Liver (tissue), 3 donors: ENCODE data around the gene IFT57.

Source experiments
- FOXA1 ChIP-seq: IDR thresholded peaks from 2 replicates; pipeline ENCODE4 v1.6.1; 2016; ENCODE audit warnings: antibody characterized with exemption
- GABPA ChIP-seq, 2 donors: IDR thresholded peaks in 1 of 2; conservative IDR thresholded peaks in 1 of 2; 2 replicates each; pipeline ENCODE4 v1.6.1; 2016; ENCODE audit warnings: antibody characterized with exemption in 2 of 2, mild to moderate bottlenecking in 1 of 2, moderate library complexity in 1 of 2
- HNF4A ChIP-seq, 2 donors: conservative IDR thresholded peaks; 2 replicates each; pipeline ENCODE4 v1.6.1; 2016; ENCODE audit warnings: antibody characterized with exemption in 2 of 2, mild to moderate bottlenecking in 2 of 2
- HNF4G ChIP-seq: IDR thresholded peaks from 2 replicates; pipeline ENCODE4 v1.6.1; 2016; ENCODE audit warnings: antibody characterized with exemption
- JUND ChIP-seq, 2 donors: IDR thresholded peaks; 2 replicates each; pipeline ENCODE4 v1.6.1; 2016; ENCODE audit warnings: antibody characterized with exemption in 2 of 2
- RAD21 ChIP-seq, 2 donors: IDR thresholded peaks; 2 replicates each; pipeline ENCODE4 v1.6.1; 2016; ENCODE audit warnings: antibody characterized with exemption in 2 of 2, mild to moderate bottlenecking in 2 of 2
- SP1 ChIP-seq: IDR thresholded peaks from 2 replicates; pipeline ENCODE4 v1.6.1; 2018; ENCODE audit warnings: antibody characterized with exemption, mild to moderate bottlenecking
- YY1 ChIP-seq: IDR thresholded peaks from 2 replicates; pipeline ENCODE4 v1.6.1; 2016; ENCODE audit warnings: antibody characterized with exemption, mild to moderate bottlenecking
- TF ChIP-seq, protein P1 (sequence below): fragments of 150-350 bp; IDR thresholded peaks from 2 replicates; pipeline ENCODE4 v1.5.1; 2017; ENCODE audit warnings: improper control_type of control experiment, low read depth, low read length; ENCODE audit not compliant: missing input control
- TF ChIP-seq, protein P2 (sequence below): IDR thresholded peaks from 2 replicates; pipeline ENCODE4 v1.6.1; 2016; ENCODE audit warnings: antibody characterized with exemption
- TF ChIP-seq, protein P3 (sequence below): IDR thresholded peaks from 2 replicates; pipeline ENCODE4 v1.6.1; 2016; ENCODE audit warnings: antibody characterized with exemption
- TF ChIP-seq, protein P4 (sequence below): IDR thresholded peaks from 2 replicates; pipeline ENCODE4 v1.6.1; 2016; ENCODE audit warnings: antibody characterized with exemption, mild to moderate bottlenecking
- TF ChIP-seq, protein P5 (sequence below): IDR thresholded peaks from 2 replicates; pipeline ENCODE4 v1.6.1; 2016; ENCODE audit warnings: antibody characterized with exemption
- donor health status: healthy.
- donor health status: healthy.

DNA sequence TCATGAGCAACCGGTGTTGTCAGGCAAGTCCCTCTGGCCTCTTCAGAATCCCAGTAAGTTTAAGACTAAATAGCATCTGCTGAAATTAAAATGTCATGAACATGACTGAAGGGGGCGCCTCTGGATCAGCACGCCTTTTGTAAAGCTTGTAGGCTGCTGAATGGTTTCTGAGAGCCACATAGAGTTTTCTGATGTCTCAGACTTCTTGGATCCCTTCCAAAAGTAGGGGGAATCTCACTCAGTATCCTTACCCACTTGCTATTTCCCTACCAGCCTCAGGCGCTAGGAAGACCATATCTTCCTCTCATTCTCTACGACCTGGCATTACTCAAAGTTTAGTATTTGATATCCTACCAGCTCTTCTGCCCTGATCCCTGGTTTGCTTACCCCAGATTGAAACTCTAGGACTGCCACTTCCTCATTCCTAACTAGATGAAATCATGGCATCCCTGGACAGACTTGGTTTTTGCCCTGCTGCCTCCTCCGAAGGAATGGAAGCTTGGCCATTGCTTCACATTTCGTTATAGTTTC, 68.7 kb downstream of the IFT57 start:
- TF ChIP-seq, protein P1, sequence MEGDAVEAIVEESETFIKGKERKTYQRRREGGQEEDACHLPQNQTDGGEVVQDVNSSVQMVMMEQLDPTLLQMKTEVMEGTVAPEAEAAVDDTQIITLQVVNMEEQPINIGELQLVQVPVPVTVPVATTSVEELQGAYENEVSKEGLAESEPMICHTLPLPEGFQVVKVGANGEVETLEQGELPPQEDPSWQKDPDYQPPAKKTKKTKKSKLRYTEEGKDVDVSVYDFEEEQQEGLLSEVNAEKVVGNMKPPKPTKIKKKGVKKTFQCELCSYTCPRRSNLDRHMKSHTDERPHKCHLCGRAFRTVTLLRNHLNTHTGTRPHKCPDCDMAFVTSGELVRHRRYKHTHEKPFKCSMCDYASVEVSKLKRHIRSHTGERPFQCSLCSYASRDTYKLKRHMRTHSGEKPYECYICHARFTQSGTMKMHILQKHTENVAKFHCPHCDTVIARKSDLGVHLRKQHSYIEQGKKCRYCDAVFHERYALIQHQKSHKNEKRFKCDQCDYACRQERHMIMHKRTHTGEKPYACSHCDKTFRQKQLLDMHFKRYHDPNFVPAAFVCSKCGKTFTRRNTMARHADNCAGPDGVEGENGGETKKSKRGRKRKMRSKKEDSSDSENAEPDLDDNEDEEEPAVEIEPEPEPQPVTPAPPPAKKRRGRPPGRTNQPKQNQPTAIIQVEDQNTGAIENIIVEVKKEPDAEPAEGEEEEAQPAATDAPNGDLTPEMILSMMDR = peak; percentile 17
- TF ChIP-seq SP1 (no peak), JUND (IDR thresholded peaks at IDR 0.05) (no peak), HNF4G (no peak), FOXA1 (no peak), RAD21 (IDR thresholded peaks at IDR 0.05) (peak; percentile 72 to 76), GABPA (IDR thresholded peaks at IDR 0.05 in 1 of 2, conservative IDR thresholded peaks at IDR 0.05 in 1 of 2) (no peak), YY1 (no peak), HNF4A (conservative IDR thresholded peaks at IDR 0.05) (no peak)
- TF ChIP-seq, protein P2, sequence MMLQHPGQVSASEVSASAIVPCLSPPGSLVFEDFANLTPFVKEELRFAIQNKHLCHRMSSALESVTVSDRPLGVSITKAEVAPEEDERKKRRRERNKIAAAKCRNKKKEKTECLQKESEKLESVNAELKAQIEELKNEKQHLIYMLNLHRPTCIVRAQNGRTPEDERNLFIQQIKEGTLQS = no peak
- TF ChIP-seq, protein P3, sequence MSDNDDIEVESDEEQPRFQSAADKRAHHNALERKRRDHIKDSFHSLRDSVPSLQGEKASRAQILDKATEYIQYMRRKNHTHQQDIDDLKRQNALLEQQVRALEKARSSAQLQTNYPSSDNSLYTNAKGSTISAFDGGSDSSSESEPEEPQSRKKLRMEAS = no peak
- TF ChIP-seq, protein P4, sequence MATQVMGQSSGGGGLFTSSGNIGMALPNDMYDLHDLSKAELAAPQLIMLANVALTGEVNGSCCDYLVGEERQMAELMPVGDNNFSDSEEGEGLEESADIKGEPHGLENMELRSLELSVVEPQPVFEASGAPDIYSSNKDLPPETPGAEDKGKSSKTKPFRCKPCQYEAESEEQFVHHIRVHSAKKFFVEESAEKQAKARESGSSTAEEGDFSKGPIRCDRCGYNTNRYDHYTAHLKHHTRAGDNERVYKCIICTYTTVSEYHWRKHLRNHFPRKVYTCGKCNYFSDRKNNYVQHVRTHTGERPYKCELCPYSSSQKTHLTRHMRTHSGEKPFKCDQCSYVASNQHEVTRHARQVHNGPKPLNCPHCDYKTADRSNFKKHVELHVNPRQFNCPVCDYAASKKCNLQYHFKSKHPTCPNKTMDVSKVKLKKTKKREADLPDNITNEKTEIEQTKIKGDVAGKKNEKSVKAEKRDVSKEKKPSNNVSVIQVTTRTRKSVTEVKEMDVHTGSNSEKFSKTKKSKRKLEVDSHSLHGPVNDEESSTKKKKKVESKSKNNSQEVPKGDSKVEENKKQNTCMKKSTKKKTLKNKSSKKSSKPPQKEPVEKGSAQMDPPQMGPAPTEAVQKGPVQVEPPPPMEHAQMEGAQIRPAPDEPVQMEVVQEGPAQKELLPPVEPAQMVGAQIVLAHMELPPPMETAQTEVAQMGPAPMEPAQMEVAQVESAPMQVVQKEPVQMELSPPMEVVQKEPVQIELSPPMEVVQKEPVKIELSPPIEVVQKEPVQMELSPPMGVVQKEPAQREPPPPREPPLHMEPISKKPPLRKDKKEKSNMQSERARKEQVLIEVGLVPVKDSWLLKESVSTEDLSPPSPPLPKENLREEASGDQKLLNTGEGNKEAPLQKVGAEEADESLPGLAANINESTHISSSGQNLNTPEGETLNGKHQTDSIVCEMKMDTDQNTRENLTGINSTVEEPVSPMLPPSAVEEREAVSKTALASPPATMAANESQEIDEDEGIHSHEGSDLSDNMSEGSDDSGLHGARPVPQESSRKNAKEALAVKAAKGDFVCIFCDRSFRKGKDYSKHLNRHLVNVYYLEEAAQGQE = no peak
- TF ChIP-seq, protein P5, sequence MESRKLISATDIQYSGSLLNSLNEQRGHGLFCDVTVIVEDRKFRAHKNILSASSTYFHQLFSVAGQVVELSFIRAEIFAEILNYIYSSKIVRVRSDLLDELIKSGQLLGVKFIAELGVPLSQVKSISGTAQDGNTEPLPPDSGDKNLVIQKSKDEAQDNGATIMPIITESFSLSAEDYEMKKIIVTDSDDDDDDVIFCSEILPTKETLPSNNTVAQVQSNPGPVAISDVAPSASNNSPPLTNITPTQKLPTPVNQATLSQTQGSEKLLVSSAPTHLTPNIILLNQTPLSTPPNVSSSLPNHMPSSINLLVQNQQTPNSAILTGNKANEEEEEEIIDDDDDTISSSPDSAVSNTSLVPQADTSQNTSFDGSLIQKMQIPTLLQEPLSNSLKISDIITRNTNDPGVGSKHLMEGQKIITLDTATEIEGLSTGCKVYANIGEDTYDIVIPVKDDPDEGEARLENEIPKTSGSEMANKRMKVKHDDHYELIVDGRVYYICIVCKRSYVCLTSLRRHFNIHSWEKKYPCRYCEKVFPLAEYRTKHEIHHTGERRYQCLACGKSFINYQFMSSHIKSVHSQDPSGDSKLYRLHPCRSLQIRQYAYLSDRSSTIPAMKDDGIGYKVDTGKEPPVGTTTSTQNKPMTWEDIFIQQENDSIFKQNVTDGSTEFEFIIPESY = no peak
